ENCODE results near the gene CTBP1. TPM values are rescaled to one million over a fixed set of nuclear protein-coding genes. Genes with fewer than 3 reads are reported as not detected.

Gene CTBP1
- total and polyA plus RNA-seq, 9 of the 15 experiments (the other 6 are each of a cell fraction or from before 2014, with no cell fraction given), result 14.5 to 162 (median 68.2) TPM

- peak; percentile 89 to 96 for TF ChIP-seq E2F6 (IDR thresholded peaks at IDR 0.05; ENCODE audit: borderline replicate concordance in 1 of 2, extremely low read depth in 1 of 2, insufficient read depth in 1 of 2, insufficient read length in 1 of 2, low read depth in 1 of 2, low read length in 1 of 2, poor library complexity in 1 of 2, severe bottlenecking in 1 of 2)
- TF ChIP-seq MBD2 (IDR thresholded peaks at IDR 0.05; ENCODE audit: borderline replicate concordance, low read depth), result peak; percentile 28; the same call in 1 of the 2 replicates
- TF ChIP-seq POLR2H (tag; IDR thresholded peaks at IDR 0.05; ENCODE audit: low read depth), result peak; percentile 44; the same call in 1 of the 2 replicates
- TF ChIP-seq HLTF (IDR thresholded peaks at IDR 0.05), result no peak
- peak; percentile 82 for TF ChIP-seq GABPA (tag; conservative IDR thresholded peaks at IDR 0.05; ENCODE audit: low read depth)
- peak; percentile 53; the same call in 1 of the 2 replicates for TF ChIP-seq POLR2A (conservative IDR thresholded peaks at IDR 0.05)
- TF ChIP-seq HDAC3 (IDR thresholded peaks at IDR 0.05; ENCODE audit: borderline replicate concordance, partially characterized antibody), result no peak
- peak; percentile 52 to 59; a peak in 2 of 4 replicates for TF ChIP-seq NRF1 (conservative IDR thresholded peaks at IDR 0.05 in 1 of 2, IDR thresholded peaks at IDR 0.05 in 1 of 2)
- TF ChIP-seq ZBTB26 (CRISPR knock-in tag; IDR thresholded peaks at IDR 0.05), result no peak
- 0 out of 4 replicates have a peak, but pooled peaks have one; percentile 18 to 37 for TF ChIP-seq UBTF (IDR thresholded peaks at IDR 0.05; ENCODE audit: borderline replicate concordance in 1 of 2, low read depth in 2 of 2, low read length in 2 of 2)
- peak; percentile 73 for TF ChIP-seq FIP1L1 (IDR thresholded peaks at IDR 0.05; ENCODE audit: low read depth, low read length, poor library complexity, severe bottlenecking)
- TF ChIP-seq NFE2L1 (tag; IDR thresholded peaks at IDR 0.05; ENCODE audit: borderline replicate concordance, low read depth), result no peak
- no peak for TF ChIP-seq NFRKB (IDR thresholded peaks at IDR 0.05; ENCODE audit: low read depth)
Observed at GRCh38 chr4:1249148-1249730, 309 bp upstream of the CTBP1 start (continued).

All from K562 (cell line).